ENCODE data around the gene VRK2.

DNA sequence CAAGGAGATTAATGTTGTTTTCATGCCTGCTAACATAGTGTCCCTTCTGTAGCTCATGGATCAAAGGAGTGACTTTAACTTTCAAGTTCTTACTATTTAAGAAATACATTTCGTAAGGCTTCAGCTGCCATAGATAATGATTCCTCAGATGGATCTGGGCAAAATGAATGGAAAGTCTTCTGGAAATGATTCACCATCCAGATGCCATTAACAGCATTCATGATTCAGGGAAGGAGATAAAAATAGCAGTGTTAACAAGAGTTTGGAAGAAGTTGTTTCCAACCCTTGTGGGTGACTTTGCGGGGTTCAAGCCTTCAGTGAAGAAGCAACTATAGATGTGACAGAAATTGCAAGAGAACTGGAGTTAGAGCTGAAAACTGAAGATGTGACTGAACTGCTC lies 17.0 kb downstream of the VRK2 start:
- TF ChIP-seq, protein P1, sequence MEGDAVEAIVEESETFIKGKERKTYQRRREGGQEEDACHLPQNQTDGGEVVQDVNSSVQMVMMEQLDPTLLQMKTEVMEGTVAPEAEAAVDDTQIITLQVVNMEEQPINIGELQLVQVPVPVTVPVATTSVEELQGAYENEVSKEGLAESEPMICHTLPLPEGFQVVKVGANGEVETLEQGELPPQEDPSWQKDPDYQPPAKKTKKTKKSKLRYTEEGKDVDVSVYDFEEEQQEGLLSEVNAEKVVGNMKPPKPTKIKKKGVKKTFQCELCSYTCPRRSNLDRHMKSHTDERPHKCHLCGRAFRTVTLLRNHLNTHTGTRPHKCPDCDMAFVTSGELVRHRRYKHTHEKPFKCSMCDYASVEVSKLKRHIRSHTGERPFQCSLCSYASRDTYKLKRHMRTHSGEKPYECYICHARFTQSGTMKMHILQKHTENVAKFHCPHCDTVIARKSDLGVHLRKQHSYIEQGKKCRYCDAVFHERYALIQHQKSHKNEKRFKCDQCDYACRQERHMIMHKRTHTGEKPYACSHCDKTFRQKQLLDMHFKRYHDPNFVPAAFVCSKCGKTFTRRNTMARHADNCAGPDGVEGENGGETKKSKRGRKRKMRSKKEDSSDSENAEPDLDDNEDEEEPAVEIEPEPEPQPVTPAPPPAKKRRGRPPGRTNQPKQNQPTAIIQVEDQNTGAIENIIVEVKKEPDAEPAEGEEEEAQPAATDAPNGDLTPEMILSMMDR (conservative IDR thresholded peaks at IDR 0.05): no peak
- TF ChIP-seq EZH2 (IDR thresholded peaks at IDR 0.05; ENCODE audit: low read depth): no peak

Data from PC-9 (cell line).